Osteocyte (in vitro differentiated cells): Measurements from ENCODE around the gene ZDHHC3. TPM values are rescaled to one million over a fixed set of nuclear protein-coding genes. Genes with fewer than 3 reads are reported as not detected.

ENCODE experiments used
- DNase-seq: peaks from one replicate; pipeline ENCODE4 v3.0.0; 2021; ENCODE audit warnings: mixed read lengths; ENCODE audit not compliant: unreplicated experiment; ENCODE audit errors: extremely low spot score
- H3K27ac Mint-ChIP-seq: one replicate; pipeline ENCODE4 v1.8.0; 2021; ENCODE audit warnings: mild to moderate bottlenecking, mixed read lengths; ENCODE audit not compliant: unreplicated experiment
- H3K27me3 Mint-ChIP-seq: one replicate; pipeline ENCODE4 v1.8.0; 2021; ENCODE audit warnings: mixed read lengths; ENCODE audit not compliant: unreplicated experiment
- H3K36me3 Mint-ChIP-seq: one replicate; pipeline ENCODE4 v1.8.0; 2021; ENCODE audit warnings: mixed read lengths; ENCODE audit not compliant: unreplicated experiment
- H3K4me1 Mint-ChIP-seq: one replicate; pipeline ENCODE4 v1.8.0; 2021; ENCODE audit warnings: mixed read lengths; ENCODE audit not compliant: unreplicated experiment
- H3K4me3 Mint-ChIP-seq: one replicate; pipeline ENCODE4 v1.8.0; 2021; ENCODE audit warnings: mild to moderate bottlenecking, moderate library complexity, mixed read lengths; ENCODE audit not compliant: unreplicated experiment
- H3K9me3 Mint-ChIP-seq: one replicate; pipeline ENCODE4 v1.8.0; 2021; ENCODE audit warnings: mixed read lengths; ENCODE audit not compliant: unreplicated experiment
- CTCF ChIP-seq: fragments of 200-600 bp; sonication (generic); IDR thresholded peaks from 2 replicates; pipeline ENCODE4 v1.5.0; 2021; ENCODE audit warnings: antibody characterized with exemption, mild to moderate bottlenecking, moderate library complexity
- total RNA-seq: library from RNA; stranded (reverse); gene quantifications from 2 replicates; pipeline ENCODE4 v1.2.1, GENCODE V29; 2021

Gene ZDHHC3
- total RNA-seq, 1 donor from 2014 or later = 96.6 TPM

DNA sequence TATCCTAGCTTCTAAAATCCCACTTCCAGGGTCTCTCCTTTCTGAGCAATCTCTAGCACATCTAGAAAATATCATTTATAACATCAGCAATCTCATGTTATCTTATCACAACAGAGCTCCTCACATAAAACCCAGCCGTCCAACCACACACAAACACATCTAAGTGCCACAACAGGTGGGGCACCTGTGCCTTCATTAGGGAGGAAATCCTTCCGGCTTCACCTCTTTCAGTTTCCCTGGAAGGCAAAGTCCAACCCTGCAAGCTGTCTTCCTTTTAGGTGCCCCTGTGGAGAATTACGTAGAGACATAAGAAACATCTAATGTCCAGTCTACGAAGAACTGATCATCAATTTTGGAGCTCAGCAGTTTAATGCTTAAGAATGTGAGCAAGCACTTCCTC, 1.6 kb downstream of the ZDHHC3 start:
- no peaks in the 10 kb centered on the region for H3K36me3 Mint-ChIP-seq
- no peak overlapping the region for H3K27ac Mint-ChIP-seq
- no peaks in the 10 kb centered on the region for H3K9me3 Mint-ChIP-seq
- peak overlapping the region; percentile 96 for H3K4me3 Mint-ChIP-seq
- DNase-seq = no peak
- H3K4me1 Mint-ChIP-seq = peaks cover 35% of the 10 kb centered on the region
- TF ChIP-seq CTCF = no peak
- H3K27me3 Mint-ChIP-seq = no peaks in the 10 kb centered on the region

DNA sequence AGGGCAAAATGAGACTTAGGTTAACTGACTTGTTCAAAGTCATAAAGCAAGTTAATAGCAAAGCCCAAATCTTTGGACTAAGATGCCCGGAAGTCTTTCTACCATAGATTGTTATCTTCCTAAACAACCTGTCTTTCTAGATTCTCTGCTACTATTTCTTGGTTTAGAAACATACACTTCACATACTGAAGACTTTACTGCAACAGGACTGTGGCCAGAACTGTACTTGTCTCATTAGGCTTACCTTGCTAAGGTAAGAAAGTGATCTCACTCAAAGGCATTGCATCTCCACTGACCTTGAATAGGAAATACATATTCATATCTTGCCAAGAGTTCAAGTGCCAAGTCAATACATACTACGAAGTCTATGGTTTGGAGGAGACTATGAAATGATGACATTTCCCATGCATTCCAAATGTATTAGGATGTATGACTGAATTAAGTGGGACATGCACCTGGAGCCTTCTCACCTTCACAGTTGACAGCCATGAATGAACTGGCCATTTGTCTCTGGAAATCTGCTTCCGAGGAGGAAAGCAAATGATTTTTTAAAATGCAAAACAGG, 5.0 kb downstream of the ZDHHC3 start:
- Mint-ChIP-seq H3K4me3 (no peak overlapping the region), H3K27ac (no peak overlapping the region), H3K9me3 (no peaks in the 10 kb centered on the region), H3K36me3 (no peaks in the 10 kb centered on the region), H3K4me1 (peaks cover 14% of the 10 kb centered on the region), H3K27me3 (no peaks in the 10 kb centered on the region)
- TF ChIP-seq CTCF = no peak
- no peak for DNase-seq

DNA sequence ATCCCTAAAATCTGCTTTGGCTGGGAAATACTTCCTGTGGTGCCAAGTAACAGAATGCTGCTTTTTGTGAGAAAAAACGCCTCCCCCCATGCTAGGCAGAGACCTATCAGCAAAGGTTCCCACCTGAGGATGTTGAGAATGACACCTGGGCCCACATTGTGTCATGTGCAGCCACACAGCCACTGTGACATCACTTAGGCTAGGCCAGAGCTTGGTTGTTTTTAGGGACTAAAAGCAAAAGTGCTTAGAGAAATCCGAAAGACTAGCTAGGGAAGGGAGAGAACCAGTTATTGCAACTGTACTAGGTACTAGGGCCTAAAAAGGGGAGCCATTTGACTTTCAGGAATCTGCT, 6.2 kb downstream of the ZDHHC3 start:
- Mint-ChIP-seq H3K27me3 (no peaks in the 10 kb centered on the region), H3K9me3 (no peaks in the 10 kb centered on the region), H3K36me3 (no peaks in the 10 kb centered on the region), H3K4me3 (no peak overlapping the region), H3K27ac (no peak overlapping the region), H3K4me1 (peaks cover 9% of the 10 kb centered on the region)
- no peak for DNase-seq
- no peak for TF ChIP-seq CTCF

DNA sequence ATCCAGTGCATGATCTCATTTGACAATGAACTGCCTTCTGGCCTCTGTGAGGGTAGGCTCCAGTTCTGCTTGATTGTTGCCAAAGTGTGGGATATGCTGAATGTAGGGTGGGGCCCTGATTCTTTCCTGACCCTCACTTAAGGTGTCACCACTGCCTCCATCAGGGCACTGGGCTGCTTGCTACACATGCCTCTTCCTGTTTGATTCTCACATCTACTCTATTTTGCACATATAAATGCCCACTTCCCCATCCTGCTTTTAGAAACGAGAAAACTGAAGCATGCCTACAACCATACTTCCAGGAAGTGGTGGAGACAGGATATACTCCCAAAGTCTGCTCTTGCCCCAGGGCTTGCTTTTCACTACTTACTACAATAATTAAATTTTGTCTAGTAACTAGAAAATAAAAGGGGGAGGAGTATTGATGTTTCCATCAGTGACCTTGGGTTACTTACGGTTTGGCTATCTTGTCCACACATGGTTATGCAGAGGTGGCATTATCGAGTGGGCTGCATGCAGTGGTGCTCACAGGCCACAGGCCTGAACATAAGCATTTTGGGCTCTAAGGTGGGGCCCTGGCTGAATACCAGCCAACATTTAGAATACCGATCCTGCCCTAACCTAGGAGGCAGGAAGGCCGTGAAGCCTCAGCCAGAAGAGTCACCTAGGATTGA, 6.7 kb downstream of the ZDHHC3 start:
- peaks cover 4% of the 10 kb centered on the region for H3K4me1 Mint-ChIP-seq
- H3K27ac Mint-ChIP-seq = no peak overlapping the region
- H3K36me3 Mint-ChIP-seq = no peaks in the 10 kb centered on the region
- DNase-seq = no peak
- no peaks in the 10 kb centered on the region for H3K9me3 Mint-ChIP-seq
- H3K27me3 Mint-ChIP-seq = no peaks in the 10 kb centered on the region
- no peak overlapping the region for H3K4me3 Mint-ChIP-seq
- TF ChIP-seq CTCF = no peak

GRCh38 chr3:44968447-44968858, 7.5 kb downstream of the ZDHHC3 start:
- Mint-ChIP-seq H3K4me3 (no peak overlapping the region), H3K4me1 (peaks cover 2% of the 10 kb centered on the region), H3K27me3 (no peaks in the 10 kb centered on the region), H3K36me3 (no peaks in the 10 kb centered on the region), H3K9me3 (no peaks in the 10 kb centered on the region), H3K27ac (no peak overlapping the region)
- TF ChIP-seq CTCF = no peak
- DNase-seq = no peak
